ENCODE measurements around the gene CDH1.

The CDH1 gene

DNA sequence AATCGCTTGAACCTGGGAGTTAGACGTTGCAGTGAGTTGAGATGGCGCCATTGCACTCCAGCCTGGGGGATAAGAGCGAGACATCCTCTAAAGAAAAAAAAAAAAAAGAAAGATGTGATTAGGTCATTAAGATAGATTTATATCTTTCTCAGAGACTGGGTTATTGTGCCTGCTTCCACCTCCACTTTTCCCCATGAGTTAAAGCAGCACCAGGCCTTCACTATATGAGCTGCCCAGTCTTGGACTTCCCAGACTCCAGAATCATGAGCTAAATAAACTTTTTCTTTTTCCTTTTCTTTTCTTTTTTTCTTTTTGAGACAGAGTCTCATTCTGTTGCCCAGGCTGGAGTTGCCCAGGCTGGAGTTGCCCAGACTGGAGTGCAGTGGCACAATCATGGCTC lies 19.4 kb upstream of the CDH1 start:
- H3K4me3 ChIP-seq (ENCODE audit: low read length) = no peak overlapping the region
- TF ChIP-seq, protein P1, sequence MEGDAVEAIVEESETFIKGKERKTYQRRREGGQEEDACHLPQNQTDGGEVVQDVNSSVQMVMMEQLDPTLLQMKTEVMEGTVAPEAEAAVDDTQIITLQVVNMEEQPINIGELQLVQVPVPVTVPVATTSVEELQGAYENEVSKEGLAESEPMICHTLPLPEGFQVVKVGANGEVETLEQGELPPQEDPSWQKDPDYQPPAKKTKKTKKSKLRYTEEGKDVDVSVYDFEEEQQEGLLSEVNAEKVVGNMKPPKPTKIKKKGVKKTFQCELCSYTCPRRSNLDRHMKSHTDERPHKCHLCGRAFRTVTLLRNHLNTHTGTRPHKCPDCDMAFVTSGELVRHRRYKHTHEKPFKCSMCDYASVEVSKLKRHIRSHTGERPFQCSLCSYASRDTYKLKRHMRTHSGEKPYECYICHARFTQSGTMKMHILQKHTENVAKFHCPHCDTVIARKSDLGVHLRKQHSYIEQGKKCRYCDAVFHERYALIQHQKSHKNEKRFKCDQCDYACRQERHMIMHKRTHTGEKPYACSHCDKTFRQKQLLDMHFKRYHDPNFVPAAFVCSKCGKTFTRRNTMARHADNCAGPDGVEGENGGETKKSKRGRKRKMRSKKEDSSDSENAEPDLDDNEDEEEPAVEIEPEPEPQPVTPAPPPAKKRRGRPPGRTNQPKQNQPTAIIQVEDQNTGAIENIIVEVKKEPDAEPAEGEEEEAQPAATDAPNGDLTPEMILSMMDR (IDR thresholded peaks at IDR 0.05; ENCODE audit: insufficient read depth, low read depth, low read length, missing control alignments) = no peak
- no peak for DNase-seq (ENCODE audit: low read depth)

DNA sequence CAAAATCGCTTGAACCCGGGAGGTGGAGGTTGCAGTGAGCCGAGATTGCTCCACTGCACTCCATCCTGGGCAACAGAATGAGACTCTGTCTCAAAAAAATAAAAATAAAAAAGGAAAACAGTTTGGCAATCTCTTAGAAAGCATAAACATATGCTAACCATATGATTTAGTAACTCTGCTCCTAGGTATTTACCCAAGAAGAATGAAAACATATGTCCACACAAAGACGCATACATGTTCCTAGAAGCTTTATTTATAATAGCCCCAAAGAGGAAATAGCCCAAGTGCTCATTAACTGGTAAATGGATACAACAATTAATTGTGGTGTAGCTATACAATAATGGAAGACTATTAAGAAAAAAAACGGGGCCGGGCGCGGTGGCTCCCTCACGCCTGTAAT lies 18.5 kb upstream of the CDH1 start:
- H3K4me3 ChIP-seq (ENCODE audit: low read length) = no peak overlapping the region
- TF ChIP-seq, protein P1 (IDR thresholded peaks at IDR 0.05; ENCODE audit: insufficient read depth, low read depth, low read length, missing control alignments) = no peak
- DNase-seq (ENCODE audit: low read depth) = no peak

DNA sequence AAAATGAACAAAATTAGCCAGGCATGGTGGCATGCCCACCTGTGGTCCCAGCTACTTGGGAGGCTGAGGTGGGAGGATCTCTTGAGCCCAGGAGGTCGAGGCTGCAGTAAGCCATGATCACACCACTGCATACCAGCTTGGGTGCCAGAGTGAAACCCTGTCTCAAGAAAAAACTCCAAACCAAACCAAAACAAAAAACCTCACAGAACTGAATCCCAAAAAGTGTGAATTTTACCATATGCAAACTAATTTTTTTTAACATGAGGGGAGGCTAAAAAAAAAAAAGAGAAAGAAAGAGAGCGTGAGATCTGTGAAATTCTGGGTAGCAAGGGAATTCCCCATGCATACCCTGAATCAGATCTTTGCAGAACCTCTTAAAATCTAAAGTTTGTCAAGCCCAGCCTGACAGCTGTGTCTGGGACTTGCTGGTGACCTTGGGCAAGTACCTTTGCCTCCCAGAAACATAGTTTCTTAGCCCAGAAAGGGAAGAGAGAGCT lies 17.1 kb upstream of the CDH1 start:
- TF ChIP-seq, protein P1 (IDR thresholded peaks at IDR 0.05; ENCODE audit: insufficient read depth, low read depth, low read length, missing control alignments) = no peak
- DNase-seq (ENCODE audit: low read depth) = no peak

DNA sequence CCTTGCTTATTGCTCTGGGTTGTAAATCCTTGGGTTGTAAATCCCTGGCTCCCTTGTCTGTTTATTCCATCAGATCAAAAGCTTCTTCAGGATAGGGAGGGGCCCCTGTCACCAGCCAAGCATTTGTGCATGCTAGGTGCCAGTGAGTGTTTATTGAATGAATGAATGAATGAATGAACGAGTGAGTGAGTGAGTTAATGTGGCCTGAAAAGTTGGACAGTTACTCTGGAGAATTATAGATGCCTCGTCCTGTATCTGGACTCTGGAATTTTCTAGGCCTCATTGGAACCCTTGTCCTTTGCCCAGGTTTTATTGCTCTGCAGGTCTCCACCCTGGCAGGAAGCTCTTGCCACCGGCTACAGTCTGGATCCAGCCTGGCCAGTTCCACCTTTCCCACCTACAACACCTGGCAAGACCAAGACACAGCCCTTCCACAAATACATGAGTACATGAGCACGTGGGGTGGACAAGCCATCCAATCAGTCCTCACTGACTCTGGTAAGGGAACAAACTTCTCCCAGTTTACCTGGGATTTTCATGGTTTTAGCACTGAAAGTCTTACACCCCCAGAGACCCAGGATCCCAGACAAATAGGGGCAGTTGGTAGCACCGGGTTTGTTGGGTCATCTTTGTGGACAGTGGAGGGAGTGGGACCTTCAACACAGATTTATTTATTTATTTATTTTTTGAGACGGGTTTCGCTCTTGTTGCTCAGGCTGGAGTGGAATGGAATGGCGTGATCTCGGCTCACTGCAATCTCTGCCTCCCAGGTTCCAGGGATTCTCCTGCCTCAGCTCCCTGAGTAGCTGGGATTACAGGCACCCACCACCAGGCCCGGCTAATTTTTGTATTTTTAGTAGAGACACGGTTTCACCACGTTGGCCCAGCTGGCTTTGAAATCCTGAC lies 14.7 kb upstream of the CDH1 start:
- no peak for DNase-seq (ENCODE audit: low read depth)
- TF ChIP-seq, protein P1 (IDR thresholded peaks at IDR 0.05; ENCODE audit: insufficient read depth, low read depth, low read length, missing control alignments) = no peak
- H3K4me3 ChIP-seq (ENCODE audit: low read length) = no peak overlapping the region

More for the DNA sequence above, 17.1 kb upstream of the CDH1 start:
- H3K4me3 ChIP-seq (ENCODE audit: low read length) = no peak overlapping the region

DNA sequence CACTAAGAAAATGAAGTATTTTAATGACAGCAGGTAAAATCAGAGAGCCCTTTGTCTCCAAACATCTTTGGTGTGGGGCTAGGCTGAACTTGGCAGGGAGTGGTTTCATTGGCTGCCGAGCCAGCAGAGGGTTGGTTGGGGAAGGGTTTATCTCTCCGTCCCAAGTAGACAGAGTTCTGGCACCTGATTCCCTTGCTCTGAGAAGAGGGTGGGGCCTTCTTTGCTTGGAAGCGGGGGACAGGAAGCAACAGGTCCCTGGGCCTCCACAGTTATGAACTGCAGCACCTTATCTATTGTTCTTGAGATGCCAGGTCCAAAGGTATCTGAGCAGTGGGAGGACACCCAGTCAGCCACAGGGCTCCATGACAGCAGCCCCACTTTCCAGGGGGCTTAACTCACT lies 12.3 kb upstream of the CDH1 start:
- TF ChIP-seq, protein P1 (IDR thresholded peaks at IDR 0.05; ENCODE audit: insufficient read depth, low read depth, low read length, missing control alignments) = no peak
- no peak overlapping the region for H3K4me3 ChIP-seq (ENCODE audit: low read length)
- no peak for DNase-seq (ENCODE audit: low read depth)

DNA sequence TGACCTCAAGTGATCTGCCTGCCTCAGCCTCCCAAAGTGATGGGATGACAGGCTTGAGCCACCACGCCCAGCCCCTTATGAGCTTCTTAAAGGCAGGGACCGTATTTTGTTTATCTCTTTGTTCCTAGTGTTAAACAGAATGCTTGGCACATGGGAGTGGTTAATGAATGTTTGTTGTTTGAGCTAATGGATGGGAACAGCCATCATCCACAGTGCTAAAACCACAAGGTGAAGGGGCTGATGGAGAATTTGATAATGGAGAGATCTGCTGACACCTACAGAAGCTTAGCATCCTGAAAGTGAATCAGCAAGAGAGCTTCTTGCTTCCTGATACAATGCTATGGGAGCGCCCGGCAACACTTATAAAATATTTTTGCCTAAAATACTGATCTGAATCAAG lies 8.6 kb upstream of the CDH1 start:
- DNase-seq (ENCODE audit: low read depth) = no peak
- TF ChIP-seq, protein P1 (IDR thresholded peaks at IDR 0.05; ENCODE audit: insufficient read depth, low read depth, low read length, missing control alignments) = no peak
- no peak overlapping the region for H3K4me3 ChIP-seq (ENCODE audit: low read length)
